SHP77 treated with DMSO at 0.1 percent for 48 hours (cell line): ENCODE results near the gene SMYD3.

Source experiments
- DNase-seq: peaks from one replicate; lab custom pipeline; 2025; lab: John Stamatoyannopoulos, UW

The SMYD3 gene

GRCh38 chr1:246275036-246275435, 232.0 kb downstream of the SMYD3 start:
- DNase-seq, result no peak

- DNase-seq, result no peak
Observed at GRCh38 chr1:246274186-246274585, 232.9 kb downstream of the SMYD3 start.

- DNase-seq, result no peak
Observed at GRCh38 chr1:246271516-246271915, 235.6 kb downstream of the SMYD3 start.

- no peak for DNase-seq
Observed at GRCh38 chr1:246270236-246270635, 236.8 kb downstream of the SMYD3 start.

- DNase-seq, result no peak
Observed at GRCh38 chr1:246269466-246269865, 237.6 kb downstream of the SMYD3 start.

- no peak for DNase-seq
Observed at GRCh38 chr1:246267896-246268295, 239.2 kb downstream of the SMYD3 start.

GRCh38 chr1:246267426-246267825, 239.7 kb downstream of the SMYD3 start:
- DNase-seq, result no peak

- no peak for DNase-seq
Observed at GRCh38 chr1:246265481-246265880, 241.6 kb downstream of the SMYD3 start.

- DNase-seq, result no peak
Observed at GRCh38 chr1:246262281-246262680, 244.8 kb downstream of the SMYD3 start.

GRCh38 chr1:246261639-246262038, 245.4 kb downstream of the SMYD3 start:
- no peak for DNase-seq

GRCh38 chr1:246258250-246258649, 248.8 kb downstream of the SMYD3 start:
- DNase-seq, result no peak

GRCh38 chr1:246255773-246256172, 251.3 kb downstream of the SMYD3 start:
- DNase-seq, result no peak

GRCh38 chr1:246254854-246255253, 252.2 kb downstream of the SMYD3 start:
- no peak for DNase-seq

- no peak for DNase-seq
Observed at GRCh38 chr1:246246430-246246829, 260.6 kb downstream of the SMYD3 start.

- no peak for DNase-seq
Observed at GRCh38 chr1:246245541-246245940, 261.5 kb downstream of the SMYD3 start.

GRCh38 chr1:246232126-246232525, 275.0 kb downstream of the SMYD3 start:
- no peak for DNase-seq

GRCh38 chr1:246226041-246226440, 281.0 kb downstream of the SMYD3 start:
- DNase-seq, result no peak

- DNase-seq, result no peak
Observed at GRCh38 chr1:246221485-246222255, 285.4 kb downstream of the SMYD3 start.

GRCh38 chr1:246220495-246221065, 286.5 kb downstream of the SMYD3 start:
- no peak for DNase-seq

- DNase-seq, result peak; percentile 95
Observed at GRCh38 chr1:246219508-246220030, 287.5 kb downstream of the SMYD3 start.

GRCh38 chr1:246218686-246219085, 288.4 kb downstream of the SMYD3 start:
- DNase-seq, result peak; percentile 41

GRCh38 chr1:246216906-246217305, 290.2 kb downstream of the SMYD3 start:
- no peak for DNase-seq

- DNase-seq, result no peak
Observed at GRCh38 chr1:246215510-246215903, 291.6 kb downstream of the SMYD3 start.
